C4-2B (cell line): ENCODE measurements around the gene COPRS.

ENCODE experiments used
- ZFX ChIP-seq: fragments of 450-650 bp; IDR thresholded peaks from 2 replicates; pipeline ENCODE4 v1.6.1; 2017
- TF ChIP-seq, protein P1 (sequence below): fragments of 450-650 bp; conservative IDR thresholded peaks from 2 replicates; pipeline ENCODE4 v1.5.1; 2017; ENCODE audit warnings: mild to moderate bottlenecking

DNA sequence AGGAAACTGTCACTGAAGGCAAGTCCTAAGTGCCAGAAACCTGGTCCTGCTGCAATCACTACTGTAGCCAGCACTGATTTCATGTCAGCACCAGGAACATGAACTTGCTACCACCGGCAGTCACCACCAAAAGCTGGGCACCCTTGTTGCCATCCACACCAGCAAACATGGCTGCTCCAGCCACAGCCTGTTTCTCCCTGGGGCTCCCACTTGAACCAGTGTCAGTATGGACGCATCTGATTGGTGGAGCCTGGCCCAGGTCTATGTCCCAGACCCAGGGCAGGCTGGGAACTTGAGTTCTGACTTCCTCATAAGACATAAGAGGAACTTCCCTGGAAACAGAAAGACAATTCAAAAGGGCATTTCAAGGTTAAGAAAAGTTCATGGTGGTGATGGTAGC is 56.5 kb downstream of the COPRS start:
- TF ChIP-seq, protein P1, sequence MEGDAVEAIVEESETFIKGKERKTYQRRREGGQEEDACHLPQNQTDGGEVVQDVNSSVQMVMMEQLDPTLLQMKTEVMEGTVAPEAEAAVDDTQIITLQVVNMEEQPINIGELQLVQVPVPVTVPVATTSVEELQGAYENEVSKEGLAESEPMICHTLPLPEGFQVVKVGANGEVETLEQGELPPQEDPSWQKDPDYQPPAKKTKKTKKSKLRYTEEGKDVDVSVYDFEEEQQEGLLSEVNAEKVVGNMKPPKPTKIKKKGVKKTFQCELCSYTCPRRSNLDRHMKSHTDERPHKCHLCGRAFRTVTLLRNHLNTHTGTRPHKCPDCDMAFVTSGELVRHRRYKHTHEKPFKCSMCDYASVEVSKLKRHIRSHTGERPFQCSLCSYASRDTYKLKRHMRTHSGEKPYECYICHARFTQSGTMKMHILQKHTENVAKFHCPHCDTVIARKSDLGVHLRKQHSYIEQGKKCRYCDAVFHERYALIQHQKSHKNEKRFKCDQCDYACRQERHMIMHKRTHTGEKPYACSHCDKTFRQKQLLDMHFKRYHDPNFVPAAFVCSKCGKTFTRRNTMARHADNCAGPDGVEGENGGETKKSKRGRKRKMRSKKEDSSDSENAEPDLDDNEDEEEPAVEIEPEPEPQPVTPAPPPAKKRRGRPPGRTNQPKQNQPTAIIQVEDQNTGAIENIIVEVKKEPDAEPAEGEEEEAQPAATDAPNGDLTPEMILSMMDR = no peak
- no peak for TF ChIP-seq ZFX
